Liver (tissue), 9 donors: ENCODE measurements around the gene IL17A. TPM values are rescaled to one million over a fixed set of nuclear protein-coding genes. Genes with fewer than 3 reads are reported as not detected.

ENCODE experiments used
- DNase-seq: peaks from one replicate; pipeline ENCODE4 v3.0.0-alpha.2; 2017; ENCODE audit warnings: low spot score
- H3K27ac ChIP-seq, 2 donors: one replicate each; pipeline ENCODE4 v1.7.0; 2013; ENCODE audit warnings: inconsistent platforms in 2 of 2, low read length in 2 of 2, control low read depth in 1 of 2, low read depth in 1 of 2, mild to moderate bottlenecking in 1 of 2
- H3K27me3 ChIP-seq, 4 donors: one replicate each; pipeline versions ENCODE4 v1.6.1 to v1.7.0; 2013; ENCODE audit warnings: low read length in 3 of 4, inconsistent platforms in 1 of 4, mild to moderate bottlenecking in 1 of 4, moderate library complexity in 1 of 4; ENCODE audit not compliant: control insufficient read depth in 4 of 4, insufficient read depth in 4 of 4
- H3K36me3 ChIP-seq, 4 donors: one replicate each; pipeline versions ENCODE4 v1.6.1 to v1.7.0; 2013; ENCODE audit warnings: low read length in 3 of 4, mild to moderate bottlenecking in 3 of 4, low read depth in 1 of 4, moderate library complexity in 1 of 4; ENCODE audit not compliant: control insufficient read depth in 4 of 4, insufficient read depth in 3 of 4
- H3K4me1 ChIP-seq, 4 donors: one replicate each; pipeline versions ENCODE4 v1.6.1 to v1.7.0; 2013; ENCODE audit warnings: low read length in 3 of 4, mild to moderate bottlenecking in 3 of 4, moderate library complexity in 1 of 4; ENCODE audit not compliant: control insufficient read depth in 4 of 4, insufficient read depth in 4 of 4
- H3K4me3 ChIP-seq, 3 donors: one replicate each; pipeline versions ENCODE4 v1.6.1 to v1.7.0; 2013; ENCODE audit warnings: low read length in 3 of 3, control low read depth in 1 of 3, low read depth in 1 of 3, mild to moderate bottlenecking in 1 of 3
- H3K9ac ChIP-seq, 2 donors: one replicate each; pipeline ENCODE4 v1.7.0; 2013; ENCODE audit warnings: low read length in 2 of 2, mild to moderate bottlenecking in 2 of 2, moderate library complexity in 2 of 2, control low read depth in 1 of 2, low read depth in 1 of 2
- H3K9me3 ChIP-seq, 4 donors: one replicate each; pipeline versions ENCODE4 v1.6.1 to v1.7.0; 2013; ENCODE audit warnings: low read length in 3 of 4; ENCODE audit not compliant: control insufficient read depth in 4 of 4
- EGR1 ChIP-seq, 2 donors: IDR thresholded peaks; 2 replicates each; pipeline ENCODE4 v1.6.1; 2016 to 2018; ENCODE audit warnings: antibody characterized with exemption in 2 of 2, low read depth in 2 of 2
- FOXA1 ChIP-seq: IDR thresholded peaks from 2 replicates; pipeline ENCODE4 v1.6.1; 2016; ENCODE audit warnings: antibody characterized with exemption
- FOXA2 ChIP-seq: IDR thresholded peaks from 2 replicates; pipeline ENCODE4 v1.6.1; 2016; ENCODE audit warnings: antibody characterized with exemption
- GABPA ChIP-seq, 2 donors: IDR thresholded peaks in 1 of 2; conservative IDR thresholded peaks in 1 of 2; 2 replicates each; pipeline ENCODE4 v1.6.1; 2016; ENCODE audit warnings: antibody characterized with exemption in 2 of 2, mild to moderate bottlenecking in 1 of 2, moderate library complexity in 1 of 2
- HNF4A ChIP-seq, 2 donors: conservative IDR thresholded peaks; 2 replicates each; pipeline ENCODE4 v1.6.1; 2016; ENCODE audit warnings: antibody characterized with exemption in 2 of 2, mild to moderate bottlenecking in 2 of 2
- HNF4G ChIP-seq: IDR thresholded peaks from 2 replicates; pipeline ENCODE4 v1.6.1; 2016; ENCODE audit warnings: antibody characterized with exemption
- JUND ChIP-seq, 2 donors: IDR thresholded peaks; 2 replicates each; pipeline ENCODE4 v1.6.1; 2016; ENCODE audit warnings: antibody characterized with exemption in 2 of 2
- NR2F2 ChIP-seq: IDR thresholded peaks from 2 replicates; pipeline ENCODE4 v1.6.1; 2016; ENCODE audit warnings: antibody characterized with exemption
- RAD21 ChIP-seq, 2 donors: IDR thresholded peaks; 2 replicates each; pipeline ENCODE4 v1.6.1; 2016; ENCODE audit warnings: antibody characterized with exemption in 2 of 2, mild to moderate bottlenecking in 2 of 2
- RXRA ChIP-seq, 2 donors: IDR thresholded peaks; 2 replicates each; pipeline ENCODE4 v1.6.1; 2017 to 2018; ENCODE audit warnings: antibody characterized with exemption in 2 of 2, mild to moderate bottlenecking in 1 of 2
- SP1 ChIP-seq: IDR thresholded peaks from 2 replicates; pipeline ENCODE4 v1.6.1; 2018; ENCODE audit warnings: antibody characterized with exemption, mild to moderate bottlenecking
- TAF1 ChIP-seq: conservative IDR thresholded peaks from 2 replicates; pipeline ENCODE4 v1.6.1; 2016; ENCODE audit warnings: antibody characterized with exemption, mild to moderate bottlenecking
- YY1 ChIP-seq: IDR thresholded peaks from 2 replicates; pipeline ENCODE4 v1.6.1; 2016; ENCODE audit warnings: antibody characterized with exemption, mild to moderate bottlenecking
- WGBS: extraction: QIAGEN DNeasy Blood & Tissue Kit; methylation state at CpG from one replicate; pipeline ENCODE4 v1.1.7; 2013; 5-methylcytosine and 5-hydroxymethylcytosine counted together
- polyA plus RNA-seq, 2 donors: library from polyadenylated mRNA; stranded (reverse) in 1 of 2; unstranded in 1 of 2; fragments of 200-250 nt in 1 of 2; fragments of >200 nt in 1 of 2; fragmentation: Nextera tagmentation in 1 of 2; extraction: Ambion mirVana in 1 of 2; gene quantifications; one replicate each; pipeline versions ENCODE4 v1.2.1 to v1.2.3, GENCODE V29; 2013 to 2015
- total RNA-seq, 2 donors: library from RNA; depleted of rRNA; stranded (reverse); fragments of >200 nt; gene quantifications; one replicate each; pipeline ENCODE4 v1.2.3, GENCODE V29; 2014
- TF ChIP-seq, protein P1 (sequence below): IDR thresholded peaks from 2 replicates; pipeline ENCODE4 v1.6.1; 2016; ENCODE audit warnings: antibody characterized with exemption
- TF ChIP-seq, protein P2 (sequence below): IDR thresholded peaks from 2 replicates; pipeline ENCODE4 v1.6.1; 2016; ENCODE audit warnings: antibody characterized with exemption
- TF ChIP-seq, protein P3 (sequence below): IDR thresholded peaks from 2 replicates; pipeline ENCODE4 v1.6.1; 2016; ENCODE audit warnings: antibody characterized with exemption, mild to moderate bottlenecking
- TF ChIP-seq, protein P4 (sequence below): fragments of 150-350 bp; IDR thresholded peaks from 2 replicates; pipeline ENCODE4 v1.5.1; 2017; ENCODE audit warnings: improper control_type of control experiment, low read depth, low read length; ENCODE audit not compliant: missing input control
- TF ChIP-seq, protein P5 (sequence below): IDR thresholded peaks from 2 replicates; pipeline ENCODE4 v1.6.1; 2016; ENCODE audit warnings: antibody characterized with exemption
- donor health status: healthy.
- donor health status: healthy.
- donor health status: healthy.
- donor health status: healthy.
- donor health status: healthy.

The IL17A gene
- total and polyA plus RNA-seq, 4 donors = not detected

DNA sequence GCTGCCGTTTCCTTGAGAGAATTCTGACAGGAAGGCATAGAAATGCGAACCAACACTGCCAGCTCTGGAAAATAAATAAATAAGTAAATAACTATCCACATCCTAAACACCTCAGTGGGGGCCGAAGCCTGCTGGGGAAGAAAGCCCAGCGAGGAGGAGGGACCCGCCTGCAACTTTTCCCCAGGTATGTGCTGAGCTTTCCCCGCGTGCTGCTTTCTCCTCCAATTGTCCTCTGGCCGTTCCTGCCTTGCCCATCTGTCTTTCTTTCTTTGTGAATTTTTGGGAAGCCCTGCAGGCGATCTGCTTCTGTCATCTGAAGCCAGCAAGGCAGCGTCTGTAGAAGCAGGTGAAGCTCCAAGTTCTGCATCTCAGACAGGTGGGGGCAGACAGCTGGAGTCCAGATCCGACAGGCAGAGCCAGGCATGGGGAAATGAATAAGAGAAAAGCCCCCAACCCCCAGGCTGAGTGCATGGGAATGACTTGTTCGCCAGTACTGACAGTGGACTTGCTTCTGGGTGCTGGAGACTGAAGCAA lies 49.2 kb upstream of the IL17A start:
- H3K9ac ChIP-seq = no peak overlapping the region
- 84% methylated on average over 12 of the region's 12 CpGs for WGBS
- H3K9me3 ChIP-seq = no peaks in the 10 kb centered on the region
- no peaks in the 10 kb centered on the region for H3K27me3 ChIP-seq
- H3K4me1 ChIP-seq = peaks cover 0 to 7% (median under 1%) of the 10 kb centered on the region in 4 donors
- no peak overlapping the region for H3K4me3 ChIP-seq
- no peaks in the 10 kb centered on the region for H3K36me3 ChIP-seq
- H3K27ac ChIP-seq = no peak overlapping the region
- no peak for DNase-seq
- TF ChIP-seq, protein P1, sequence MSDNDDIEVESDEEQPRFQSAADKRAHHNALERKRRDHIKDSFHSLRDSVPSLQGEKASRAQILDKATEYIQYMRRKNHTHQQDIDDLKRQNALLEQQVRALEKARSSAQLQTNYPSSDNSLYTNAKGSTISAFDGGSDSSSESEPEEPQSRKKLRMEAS = no peak
- no peak for TF ChIP-seq RXRA (IDR thresholded peaks at IDR 0.05)
- no peak for TF ChIP-seq NR2F2
- TF ChIP-seq TAF1 = no peak
- TF ChIP-seq HNF4A (conservative IDR thresholded peaks at IDR 0.05) = no peak
- no peak for TF ChIP-seq HNF4G
- TF ChIP-seq GABPA (IDR thresholded peaks at IDR 0.05 in 1 of 2, conservative IDR thresholded peaks at IDR 0.05 in 1 of 2) = no peak
- TF ChIP-seq SP1 = no peak
- TF ChIP-seq, protein P2, sequence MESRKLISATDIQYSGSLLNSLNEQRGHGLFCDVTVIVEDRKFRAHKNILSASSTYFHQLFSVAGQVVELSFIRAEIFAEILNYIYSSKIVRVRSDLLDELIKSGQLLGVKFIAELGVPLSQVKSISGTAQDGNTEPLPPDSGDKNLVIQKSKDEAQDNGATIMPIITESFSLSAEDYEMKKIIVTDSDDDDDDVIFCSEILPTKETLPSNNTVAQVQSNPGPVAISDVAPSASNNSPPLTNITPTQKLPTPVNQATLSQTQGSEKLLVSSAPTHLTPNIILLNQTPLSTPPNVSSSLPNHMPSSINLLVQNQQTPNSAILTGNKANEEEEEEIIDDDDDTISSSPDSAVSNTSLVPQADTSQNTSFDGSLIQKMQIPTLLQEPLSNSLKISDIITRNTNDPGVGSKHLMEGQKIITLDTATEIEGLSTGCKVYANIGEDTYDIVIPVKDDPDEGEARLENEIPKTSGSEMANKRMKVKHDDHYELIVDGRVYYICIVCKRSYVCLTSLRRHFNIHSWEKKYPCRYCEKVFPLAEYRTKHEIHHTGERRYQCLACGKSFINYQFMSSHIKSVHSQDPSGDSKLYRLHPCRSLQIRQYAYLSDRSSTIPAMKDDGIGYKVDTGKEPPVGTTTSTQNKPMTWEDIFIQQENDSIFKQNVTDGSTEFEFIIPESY = no peak
- TF ChIP-seq, protein P3, sequence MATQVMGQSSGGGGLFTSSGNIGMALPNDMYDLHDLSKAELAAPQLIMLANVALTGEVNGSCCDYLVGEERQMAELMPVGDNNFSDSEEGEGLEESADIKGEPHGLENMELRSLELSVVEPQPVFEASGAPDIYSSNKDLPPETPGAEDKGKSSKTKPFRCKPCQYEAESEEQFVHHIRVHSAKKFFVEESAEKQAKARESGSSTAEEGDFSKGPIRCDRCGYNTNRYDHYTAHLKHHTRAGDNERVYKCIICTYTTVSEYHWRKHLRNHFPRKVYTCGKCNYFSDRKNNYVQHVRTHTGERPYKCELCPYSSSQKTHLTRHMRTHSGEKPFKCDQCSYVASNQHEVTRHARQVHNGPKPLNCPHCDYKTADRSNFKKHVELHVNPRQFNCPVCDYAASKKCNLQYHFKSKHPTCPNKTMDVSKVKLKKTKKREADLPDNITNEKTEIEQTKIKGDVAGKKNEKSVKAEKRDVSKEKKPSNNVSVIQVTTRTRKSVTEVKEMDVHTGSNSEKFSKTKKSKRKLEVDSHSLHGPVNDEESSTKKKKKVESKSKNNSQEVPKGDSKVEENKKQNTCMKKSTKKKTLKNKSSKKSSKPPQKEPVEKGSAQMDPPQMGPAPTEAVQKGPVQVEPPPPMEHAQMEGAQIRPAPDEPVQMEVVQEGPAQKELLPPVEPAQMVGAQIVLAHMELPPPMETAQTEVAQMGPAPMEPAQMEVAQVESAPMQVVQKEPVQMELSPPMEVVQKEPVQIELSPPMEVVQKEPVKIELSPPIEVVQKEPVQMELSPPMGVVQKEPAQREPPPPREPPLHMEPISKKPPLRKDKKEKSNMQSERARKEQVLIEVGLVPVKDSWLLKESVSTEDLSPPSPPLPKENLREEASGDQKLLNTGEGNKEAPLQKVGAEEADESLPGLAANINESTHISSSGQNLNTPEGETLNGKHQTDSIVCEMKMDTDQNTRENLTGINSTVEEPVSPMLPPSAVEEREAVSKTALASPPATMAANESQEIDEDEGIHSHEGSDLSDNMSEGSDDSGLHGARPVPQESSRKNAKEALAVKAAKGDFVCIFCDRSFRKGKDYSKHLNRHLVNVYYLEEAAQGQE = no peak
- TF ChIP-seq, protein P4, sequence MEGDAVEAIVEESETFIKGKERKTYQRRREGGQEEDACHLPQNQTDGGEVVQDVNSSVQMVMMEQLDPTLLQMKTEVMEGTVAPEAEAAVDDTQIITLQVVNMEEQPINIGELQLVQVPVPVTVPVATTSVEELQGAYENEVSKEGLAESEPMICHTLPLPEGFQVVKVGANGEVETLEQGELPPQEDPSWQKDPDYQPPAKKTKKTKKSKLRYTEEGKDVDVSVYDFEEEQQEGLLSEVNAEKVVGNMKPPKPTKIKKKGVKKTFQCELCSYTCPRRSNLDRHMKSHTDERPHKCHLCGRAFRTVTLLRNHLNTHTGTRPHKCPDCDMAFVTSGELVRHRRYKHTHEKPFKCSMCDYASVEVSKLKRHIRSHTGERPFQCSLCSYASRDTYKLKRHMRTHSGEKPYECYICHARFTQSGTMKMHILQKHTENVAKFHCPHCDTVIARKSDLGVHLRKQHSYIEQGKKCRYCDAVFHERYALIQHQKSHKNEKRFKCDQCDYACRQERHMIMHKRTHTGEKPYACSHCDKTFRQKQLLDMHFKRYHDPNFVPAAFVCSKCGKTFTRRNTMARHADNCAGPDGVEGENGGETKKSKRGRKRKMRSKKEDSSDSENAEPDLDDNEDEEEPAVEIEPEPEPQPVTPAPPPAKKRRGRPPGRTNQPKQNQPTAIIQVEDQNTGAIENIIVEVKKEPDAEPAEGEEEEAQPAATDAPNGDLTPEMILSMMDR = no peak
- no peak for TF ChIP-seq YY1
- TF ChIP-seq FOXA2 = no peak
- TF ChIP-seq RAD21 (IDR thresholded peaks at IDR 0.05) = no peak
- TF ChIP-seq FOXA1 = no peak
- no peak for TF ChIP-seq JUND (IDR thresholded peaks at IDR 0.05)
- no peak for TF ChIP-seq EGR1 (IDR thresholded peaks at IDR 0.05; ENCODE audit: low read depth in 2 of 2)
- TF ChIP-seq, protein P5, sequence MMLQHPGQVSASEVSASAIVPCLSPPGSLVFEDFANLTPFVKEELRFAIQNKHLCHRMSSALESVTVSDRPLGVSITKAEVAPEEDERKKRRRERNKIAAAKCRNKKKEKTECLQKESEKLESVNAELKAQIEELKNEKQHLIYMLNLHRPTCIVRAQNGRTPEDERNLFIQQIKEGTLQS = no peak
